SKM-1 (cell line): ENCODE results near the gene PREX1.

Experiments
- DNase-seq: peaks from one replicate; lab custom pipeline; 2025; ENCODE audit not compliant: unreplicated experiment; lab: John Stamatoyannopoulos, UW

Gene PREX1

GRCh38 chr20:48706710-48707365 lies 121.0 kb downstream of the PREX1 start:
- no peak for DNase-seq

DNA sequence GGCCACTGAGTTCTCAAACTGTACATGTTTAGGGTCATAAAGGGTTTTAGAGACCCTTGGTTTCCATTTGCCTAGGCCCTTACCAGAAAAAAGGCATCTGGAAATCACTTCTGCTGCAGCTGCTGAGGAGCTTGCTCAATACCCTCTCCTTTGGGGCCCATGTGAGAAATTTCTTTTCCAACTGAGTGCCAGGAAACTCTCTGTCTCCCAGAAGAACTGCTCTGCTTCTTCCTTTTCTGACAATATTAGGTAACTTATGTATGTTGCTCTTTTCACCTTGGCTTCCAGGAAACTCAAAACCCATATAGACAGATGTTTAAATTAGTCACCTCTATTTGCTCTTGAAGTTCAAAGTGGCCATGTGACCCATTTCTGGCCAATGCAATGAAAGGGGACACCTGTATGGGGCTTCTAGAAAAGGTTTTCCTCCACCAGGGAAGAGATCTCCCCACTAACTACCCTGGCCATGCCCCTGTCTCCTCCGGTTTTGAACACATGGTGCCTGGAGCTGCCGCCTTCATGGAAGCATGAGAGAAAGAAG lies 121.6 kb downstream of the PREX1 start:
- DNase-seq = peak; percentile 38

GRCh38 chr20:48705240-48706115 lies 122.3 kb downstream of the PREX1 start:
- no peak for DNase-seq

DNA sequence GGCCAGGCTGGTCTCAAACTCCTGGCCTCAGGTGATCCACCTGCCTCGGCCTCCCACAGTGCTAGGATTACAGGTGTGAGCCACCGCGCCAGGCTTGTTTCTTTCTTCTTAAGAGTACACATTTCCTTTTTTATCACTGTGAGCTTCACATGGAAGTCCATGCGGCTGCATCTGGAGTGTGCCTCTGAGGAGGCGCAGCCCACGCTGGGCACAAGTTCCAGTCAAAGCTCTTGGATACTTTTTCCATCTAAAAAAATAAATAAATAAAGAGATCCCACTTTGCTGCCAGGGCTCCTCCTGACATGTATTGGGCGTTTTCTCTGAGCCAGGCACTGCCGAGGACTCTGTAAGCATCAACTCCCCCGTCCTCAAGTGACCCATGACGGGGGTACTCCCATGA lies 123.0 kb downstream of the PREX1 start:
- DNase-seq = no peak

GRCh38 chr20:48703511-48704219 lies 124.1 kb downstream of the PREX1 start:
- DNase-seq = no peak

DNA sequence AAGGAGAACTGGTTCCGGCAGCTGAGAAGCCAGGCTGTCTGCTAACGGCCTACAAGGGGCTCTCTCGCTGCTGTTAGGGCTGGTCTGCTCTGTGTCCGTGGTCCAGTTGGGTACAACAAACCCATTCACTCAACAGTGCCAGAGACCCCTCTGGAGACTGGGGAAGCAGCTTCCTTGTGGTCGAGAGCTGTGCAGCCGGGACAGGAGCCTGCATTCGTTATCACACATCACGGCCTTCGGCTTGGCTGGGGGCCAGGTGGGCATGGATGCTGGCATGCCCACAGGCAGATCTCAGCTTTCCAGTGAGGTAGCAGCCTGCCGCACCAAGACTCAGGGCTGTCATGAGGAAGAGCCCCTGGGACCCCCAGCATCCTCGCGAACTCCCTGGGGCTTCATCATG lies 124.7 kb downstream of the PREX1 start:
- DNase-seq = no peak

DNA sequence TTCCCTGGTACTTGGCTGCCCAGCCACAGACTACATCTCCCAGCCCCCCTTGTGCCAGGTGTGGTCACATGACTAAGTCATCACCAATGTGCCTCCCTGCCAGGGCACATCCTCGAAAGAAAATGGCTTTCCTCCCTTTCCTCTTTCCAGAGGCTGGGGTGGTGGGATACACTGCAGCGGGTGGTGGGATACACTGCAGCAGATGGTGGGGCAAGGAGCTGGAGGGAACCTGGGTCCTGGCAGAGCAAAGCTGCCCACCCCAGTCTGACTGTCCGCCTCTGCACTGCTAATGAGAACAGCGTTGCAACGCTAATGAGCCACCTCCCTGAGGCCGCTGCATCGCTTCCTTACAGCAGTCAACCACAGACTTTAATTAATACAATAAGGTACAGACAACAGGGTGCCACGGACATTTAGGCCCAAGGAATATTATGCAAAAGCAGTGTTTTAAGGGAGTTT lies 125.3 kb downstream of the PREX1 start:
- no peak for DNase-seq

GRCh38 chr20:48701702-48702101 lies 126.1 kb downstream of the PREX1 start:
- DNase-seq = no peak

DNA sequence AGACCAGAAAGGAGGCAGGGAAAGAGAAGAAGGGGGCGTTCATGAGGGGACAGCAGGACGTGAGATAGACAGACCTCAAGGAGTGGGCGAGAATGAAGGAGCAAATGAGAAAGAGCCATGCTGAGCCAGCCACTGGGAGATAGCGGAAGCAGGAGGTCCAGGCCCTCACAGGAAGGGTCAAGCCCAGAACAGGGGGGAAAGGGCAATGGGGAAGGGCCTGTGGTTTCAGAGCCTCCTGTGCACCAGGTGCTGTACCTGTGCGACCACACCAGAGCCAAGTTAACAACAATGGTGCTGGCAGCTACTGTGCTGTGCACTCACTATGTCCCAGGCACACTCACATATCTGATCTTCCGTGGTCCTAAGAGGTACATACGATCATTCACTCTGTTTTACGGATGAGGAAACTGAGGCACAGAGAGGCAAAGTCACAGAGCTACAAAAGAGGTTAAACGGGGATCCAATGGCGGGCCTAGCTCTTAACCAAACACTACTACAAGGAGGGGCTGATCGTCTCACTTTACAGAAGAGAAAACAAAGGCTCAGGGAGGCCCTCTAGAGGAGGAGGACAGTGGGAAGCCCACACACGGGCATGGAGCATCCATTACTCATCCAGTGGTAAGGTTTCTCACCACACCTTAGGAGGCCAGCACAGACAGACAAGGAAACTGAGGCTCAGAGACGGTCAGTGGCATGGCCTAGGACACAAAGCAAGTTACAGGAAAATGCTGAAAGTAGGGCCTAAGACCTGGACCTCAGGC lies 129.1 kb downstream of the PREX1 start:
- no peak for DNase-seq

DNA sequence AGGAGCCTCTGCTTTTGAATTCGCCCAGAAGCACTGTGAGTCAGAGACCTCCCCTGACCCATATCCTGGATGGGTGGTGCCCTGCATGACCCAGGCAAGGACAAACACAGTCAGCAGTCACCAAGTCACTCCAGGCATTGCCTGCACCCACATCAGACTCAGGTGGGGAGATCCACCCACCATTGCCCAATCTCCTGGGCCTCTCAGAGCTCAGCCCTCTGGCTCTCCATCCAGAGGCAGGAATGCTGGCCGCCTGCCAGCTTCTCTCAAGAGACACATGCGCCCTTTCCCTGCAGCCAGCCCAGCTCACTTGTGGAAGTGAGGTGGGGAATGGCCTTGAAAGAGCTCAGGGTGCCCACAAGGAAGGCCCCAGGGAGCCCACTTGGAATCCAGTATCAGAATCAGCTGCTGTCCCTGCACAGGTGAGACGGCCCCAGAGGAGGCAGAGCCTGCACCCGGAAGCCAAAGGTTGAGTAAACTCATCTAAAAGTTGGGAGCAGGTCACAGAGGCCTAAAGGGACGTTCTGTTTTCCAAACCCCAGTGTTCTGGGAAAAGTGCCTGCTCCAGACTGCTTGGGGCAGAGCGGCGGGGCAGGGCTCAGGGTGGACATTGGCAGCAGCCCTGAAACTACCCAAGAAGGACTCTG lies 129.8 kb downstream of the PREX1 start:
- DNase-seq = no peak

GRCh38 chr20:48696671-48697070 lies 131.1 kb downstream of the PREX1 start:
- no peak for DNase-seq

DNA sequence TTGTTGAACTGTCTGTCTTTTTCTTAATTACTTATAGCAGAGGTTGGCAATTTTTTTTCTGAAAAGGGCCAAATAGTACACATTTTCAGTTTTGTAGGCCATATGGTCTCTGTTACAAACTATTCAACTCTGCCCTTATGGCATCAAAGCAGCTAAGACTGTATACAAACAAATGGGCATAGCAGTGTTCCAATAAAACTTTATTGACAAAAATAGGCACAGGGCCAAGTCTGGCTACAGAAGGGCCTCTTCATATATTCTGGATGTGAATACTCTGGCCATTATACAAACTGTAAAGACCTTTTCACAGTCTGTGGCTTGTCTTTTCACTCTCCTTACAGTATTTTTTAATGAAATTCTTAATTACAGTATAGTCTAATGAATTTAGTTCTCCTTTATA lies 132.1 kb downstream of the PREX1 start:
- no peak for DNase-seq

DNA sequence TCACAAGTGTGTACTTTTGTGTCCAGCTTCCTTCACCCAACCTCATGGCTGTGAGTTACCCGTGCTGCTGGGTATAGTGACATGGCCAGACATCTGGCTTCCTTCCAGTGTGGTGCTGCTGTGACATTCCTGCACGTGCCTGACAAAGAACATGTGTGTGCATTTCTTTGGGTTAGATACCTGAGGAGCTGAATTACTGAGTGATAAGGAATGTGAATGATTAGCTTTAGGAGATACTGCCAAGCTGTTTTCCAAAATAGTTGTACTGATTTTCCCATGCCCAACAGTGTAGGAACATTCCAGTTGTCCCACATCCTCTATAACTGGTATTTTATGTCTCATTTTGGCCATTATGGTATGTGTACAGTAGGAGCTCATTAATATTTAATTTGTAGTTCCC lies 132.5 kb downstream of the PREX1 start:
- DNase-seq = no peak

- no peak for DNase-seq
Observed at GRCh38 chr20:48694381-48694865, 133.4 kb downstream of the PREX1 start.

- DNase-seq = no peak
Observed at GRCh38 chr20:48691523-48691922, 136.3 kb downstream of the PREX1 start.

- DNase-seq = no peak
Observed at GRCh38 chr20:48690888-48691287, 136.9 kb downstream of the PREX1 start.

- DNase-seq = no peak
Observed at GRCh38 chr20:48689874-48690571, 137.8 kb downstream of the PREX1 start.

DNA sequence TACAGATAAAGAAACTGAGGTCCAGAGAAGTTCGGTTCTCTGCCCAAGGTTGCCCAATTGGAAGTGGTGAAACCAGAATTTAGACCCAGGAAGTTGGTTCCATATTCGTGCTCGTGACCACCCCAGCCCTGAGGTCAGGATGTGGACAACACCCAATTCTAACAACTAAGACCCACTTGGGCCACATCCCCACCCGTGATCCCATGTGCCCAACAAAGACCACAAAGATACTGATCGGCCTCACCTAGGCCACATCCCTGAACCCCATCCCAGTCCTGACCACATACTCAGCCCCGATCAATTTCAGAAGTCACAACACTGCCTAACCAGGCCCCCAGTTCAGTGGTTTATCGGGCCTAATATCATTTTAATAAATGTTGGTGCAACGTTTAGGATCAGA lies 138.4 kb downstream of the PREX1 start:
- no peak for DNase-seq

GRCh38 chr20:48688579-48688978 lies 139.2 kb downstream of the PREX1 start:
- DNase-seq = no peak
